ENCODE measurements around the gene JADE2.

JADE2 gene

DNA sequence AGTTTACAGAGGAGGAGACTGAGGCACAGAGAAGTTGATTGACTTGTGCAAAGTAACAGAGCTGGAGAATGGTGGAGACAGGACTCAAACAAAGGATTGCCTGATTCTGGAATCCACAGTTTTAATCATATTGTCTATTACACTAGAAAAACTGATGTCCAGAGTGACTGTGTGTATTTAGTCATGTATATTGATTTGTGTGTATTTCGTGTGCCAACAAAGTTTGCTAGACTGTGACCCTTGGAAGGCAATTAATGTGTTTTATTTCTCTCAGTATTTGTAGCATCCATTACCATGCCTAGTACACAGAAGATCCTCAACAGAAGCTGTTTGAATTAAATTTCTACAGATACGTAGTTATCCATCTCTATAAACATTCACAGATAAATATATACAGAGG is 5.5 kb upstream of the JADE2 start:
- H3K4me3 ChIP-seq (ENCODE audit: low read depth, low read length), result no peak overlapping the region
- TF ChIP-seq, protein P1, sequence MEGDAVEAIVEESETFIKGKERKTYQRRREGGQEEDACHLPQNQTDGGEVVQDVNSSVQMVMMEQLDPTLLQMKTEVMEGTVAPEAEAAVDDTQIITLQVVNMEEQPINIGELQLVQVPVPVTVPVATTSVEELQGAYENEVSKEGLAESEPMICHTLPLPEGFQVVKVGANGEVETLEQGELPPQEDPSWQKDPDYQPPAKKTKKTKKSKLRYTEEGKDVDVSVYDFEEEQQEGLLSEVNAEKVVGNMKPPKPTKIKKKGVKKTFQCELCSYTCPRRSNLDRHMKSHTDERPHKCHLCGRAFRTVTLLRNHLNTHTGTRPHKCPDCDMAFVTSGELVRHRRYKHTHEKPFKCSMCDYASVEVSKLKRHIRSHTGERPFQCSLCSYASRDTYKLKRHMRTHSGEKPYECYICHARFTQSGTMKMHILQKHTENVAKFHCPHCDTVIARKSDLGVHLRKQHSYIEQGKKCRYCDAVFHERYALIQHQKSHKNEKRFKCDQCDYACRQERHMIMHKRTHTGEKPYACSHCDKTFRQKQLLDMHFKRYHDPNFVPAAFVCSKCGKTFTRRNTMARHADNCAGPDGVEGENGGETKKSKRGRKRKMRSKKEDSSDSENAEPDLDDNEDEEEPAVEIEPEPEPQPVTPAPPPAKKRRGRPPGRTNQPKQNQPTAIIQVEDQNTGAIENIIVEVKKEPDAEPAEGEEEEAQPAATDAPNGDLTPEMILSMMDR (IDR thresholded peaks at IDR 0.05; ENCODE audit: insufficient read depth, low read depth, low read length, missing control alignments), result no peak
- DNase-seq (ENCODE audit: low read depth), result no peak

DNA sequence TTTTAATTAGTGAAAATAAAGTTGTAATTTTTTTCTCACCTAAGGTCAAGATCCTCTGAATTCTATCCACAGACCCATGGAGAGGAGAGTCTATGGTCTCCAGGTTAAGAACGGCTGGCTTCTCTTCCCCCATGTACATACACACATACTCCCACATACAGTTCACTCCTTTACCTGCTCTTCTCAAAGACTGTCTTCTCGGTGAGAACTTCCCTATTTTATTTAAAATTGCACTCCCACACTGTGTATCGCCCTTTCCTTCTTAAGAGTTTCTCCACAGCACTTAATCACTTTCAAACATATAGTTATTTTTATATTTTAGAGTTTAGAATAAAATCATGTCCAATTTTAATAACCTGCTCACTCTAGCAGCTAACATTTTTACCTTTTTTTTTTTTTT is 3.6 kb upstream of the JADE2 start:
- no peak for DNase-seq (ENCODE audit: low read depth)
- TF ChIP-seq, protein P1 (IDR thresholded peaks at IDR 0.05; ENCODE audit: insufficient read depth, low read depth, low read length, missing control alignments), result no peak
- no peak overlapping the region for H3K4me3 ChIP-seq (ENCODE audit: low read depth, low read length)

DNA sequence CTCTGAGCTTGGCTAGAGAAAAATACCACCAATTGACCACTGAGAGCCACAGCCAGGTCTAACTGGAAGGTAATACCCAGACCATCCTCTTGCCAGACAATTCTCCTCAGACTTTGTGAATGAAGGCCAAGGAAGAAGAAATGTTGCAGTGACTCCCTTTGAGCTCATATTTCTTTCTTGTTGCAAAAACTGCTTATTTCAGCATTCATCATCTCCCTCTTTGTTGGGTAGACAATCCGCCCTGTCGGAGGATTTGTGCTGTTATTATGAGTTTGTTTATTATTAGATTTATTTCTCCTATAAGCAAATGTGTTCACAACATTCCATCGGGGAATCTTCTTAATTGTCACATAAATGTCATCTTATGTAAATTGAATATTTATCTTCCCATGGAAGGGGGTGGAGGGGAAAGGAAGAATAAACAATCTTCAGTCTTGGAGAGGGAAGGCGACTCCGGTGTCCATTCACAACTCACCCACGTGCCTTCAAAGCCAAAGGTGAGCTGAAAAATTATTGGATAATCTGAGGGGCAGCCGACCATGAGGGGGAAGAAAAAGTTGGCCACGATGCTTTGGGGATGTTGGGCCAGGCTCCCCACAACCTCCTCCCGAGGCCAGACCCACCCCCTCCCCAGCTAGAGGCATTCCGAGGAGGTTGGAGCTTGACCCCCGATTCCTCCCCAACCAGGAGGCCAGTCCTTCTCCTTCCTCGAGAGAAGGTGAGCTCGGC is 1.8 kb upstream of the JADE2 start:
- peak overlapping the region; percentile 95 for H3K4me3 ChIP-seq (ENCODE audit: low read depth, low read length)
- no peak for DNase-seq (ENCODE audit: low read depth)
- TF ChIP-seq, protein P1 (IDR thresholded peaks at IDR 0.05; ENCODE audit: insufficient read depth, low read depth, low read length, missing control alignments), result no peak

DNA sequence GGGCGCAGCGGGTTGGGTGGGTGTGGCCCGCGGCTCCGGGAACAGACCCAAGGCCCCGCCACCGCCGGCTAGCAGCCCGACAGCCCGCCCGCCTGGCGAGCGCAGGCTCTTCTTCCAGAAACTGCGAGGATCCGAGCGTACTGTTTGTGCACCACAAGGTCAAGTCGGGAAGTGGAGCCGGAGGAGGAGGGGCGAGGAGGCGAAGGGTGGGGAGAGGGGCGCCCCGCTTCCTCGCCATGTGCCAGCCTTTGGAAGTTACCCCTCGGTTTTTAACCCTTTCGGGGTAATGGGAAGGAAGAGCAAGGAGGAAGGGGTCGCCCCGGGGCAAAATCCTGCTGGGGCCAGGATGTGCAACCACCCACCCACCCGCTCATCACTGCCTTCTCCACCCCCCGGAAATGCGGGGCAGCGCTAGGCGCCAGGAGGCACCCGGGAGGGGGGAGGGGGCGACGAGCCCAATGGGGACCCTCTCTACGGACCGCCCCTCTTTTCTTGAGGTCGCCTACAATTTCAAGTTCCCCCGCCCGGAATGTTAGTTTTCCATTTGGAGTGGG is 1.1 kb upstream of the JADE2 start:
- DNase-seq (ENCODE audit: low read depth), result peak; percentile 76
- H3K4me3 ChIP-seq (ENCODE audit: low read depth, low read length), result peak overlapping the region; percentile 95
- TF ChIP-seq, protein P1 (IDR thresholded peaks at IDR 0.05; ENCODE audit: insufficient read depth, low read depth, low read length, missing control alignments), result no peak

DNA sequence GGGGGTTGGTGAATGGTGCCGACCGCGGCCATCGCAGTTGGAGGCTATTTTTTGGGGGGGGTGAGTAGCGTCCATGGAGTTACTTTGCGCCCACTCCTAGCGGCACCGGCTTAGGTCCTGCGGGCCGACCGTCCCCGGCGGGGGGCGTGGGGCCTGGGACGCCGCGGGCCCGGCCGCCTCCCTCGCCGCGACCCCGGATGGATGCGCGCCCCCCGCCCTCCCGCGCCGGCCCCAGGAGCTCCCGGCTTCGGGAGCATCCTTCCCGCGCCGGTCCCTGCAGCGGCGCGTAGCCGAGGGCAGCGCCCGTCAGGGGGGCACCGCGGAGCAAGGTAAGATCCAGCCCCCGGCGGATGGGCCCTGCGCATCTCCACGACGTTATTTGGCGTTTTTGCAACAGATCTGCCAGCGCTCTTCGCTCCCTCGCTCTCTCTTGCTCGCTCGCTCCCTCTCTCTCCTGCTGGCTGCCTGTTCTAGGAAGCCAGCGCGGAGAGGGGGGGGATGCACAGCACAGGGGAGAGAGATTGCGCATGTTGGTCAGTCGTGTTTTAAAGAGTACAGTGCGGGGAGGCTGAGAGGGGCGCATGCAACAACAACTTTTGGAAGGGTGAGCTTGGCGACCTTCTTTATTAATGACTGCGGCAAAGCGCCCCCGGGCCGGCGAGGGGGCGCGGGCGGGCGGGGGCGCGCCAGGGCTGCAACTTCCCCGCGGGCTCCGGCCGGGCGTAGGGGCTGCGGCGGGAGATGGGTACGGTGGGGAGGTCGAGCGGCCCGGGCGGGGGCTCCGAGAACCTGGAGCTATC is 413 bp downstream of the JADE2 start:
- peak overlapping the region; percentile 95 for H3K4me3 ChIP-seq (ENCODE audit: low read depth, low read length)
- DNase-seq (ENCODE audit: low read depth), result peak; percentile 75
- TF ChIP-seq, protein P1 (IDR thresholded peaks at IDR 0.05; ENCODE audit: insufficient read depth, low read depth, low read length, missing control alignments), result no peak

DNA sequence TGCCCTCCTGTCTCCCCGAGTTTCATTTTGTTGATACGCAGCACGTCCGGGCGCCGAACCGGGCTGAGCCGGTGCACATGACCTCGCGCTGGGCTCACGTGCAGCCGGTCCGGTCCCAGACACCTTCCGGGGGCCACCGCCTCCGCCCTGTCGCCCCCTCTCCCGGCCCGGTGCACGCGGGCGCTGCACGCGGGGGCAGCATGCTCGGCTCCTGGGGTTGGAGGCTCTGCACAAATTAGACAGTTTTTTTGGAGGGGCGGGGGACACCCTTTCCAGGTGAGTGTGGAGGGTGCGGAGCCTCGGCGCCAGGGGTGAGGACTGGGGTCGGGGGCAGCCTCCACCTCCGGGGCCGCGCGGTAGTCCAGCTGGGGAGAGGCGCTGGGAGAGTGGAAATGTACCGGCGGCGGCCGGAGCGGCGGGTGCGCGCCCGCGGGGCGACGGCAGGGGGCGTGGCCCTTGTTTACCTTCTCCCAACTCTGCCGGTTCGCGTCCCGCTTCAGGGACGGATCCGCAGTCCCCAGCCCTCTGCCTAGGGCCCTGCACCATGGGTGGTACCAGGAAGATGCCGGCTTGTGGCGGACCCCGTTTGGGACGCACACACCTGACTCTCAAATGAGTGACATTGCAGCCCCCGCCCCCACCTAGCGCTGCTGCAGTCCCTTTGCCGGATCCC is 1.1 kb downstream of the JADE2 start:
- TF ChIP-seq, protein P1 (IDR thresholded peaks at IDR 0.05; ENCODE audit: insufficient read depth, low read depth, low read length, missing control alignments), result peak; percentile 43
- peak; percentile 83 for DNase-seq (ENCODE audit: low read depth)

More for the DNA sequence above, 1.1 kb downstream of the JADE2 start:
- peak overlapping the region; percentile 95 for H3K4me3 ChIP-seq (ENCODE audit: low read depth, low read length)

Measured in GM12865 (cell line).